NCI-H2227 (cell line): Measurements from ENCODE around the gene TMEM89.

ENCODE experiments used
- DNase-seq: peaks from one replicate; lab custom pipeline; 2025; ENCODE audit not compliant: unreplicated experiment; lab: John Stamatoyannopoulos, UW

The TMEM89 gene

GRCh38 chr3:48617559-48617958 is 4.0 kb downstream of the TMEM89 start:
- no peak for DNase-seq

DNA sequence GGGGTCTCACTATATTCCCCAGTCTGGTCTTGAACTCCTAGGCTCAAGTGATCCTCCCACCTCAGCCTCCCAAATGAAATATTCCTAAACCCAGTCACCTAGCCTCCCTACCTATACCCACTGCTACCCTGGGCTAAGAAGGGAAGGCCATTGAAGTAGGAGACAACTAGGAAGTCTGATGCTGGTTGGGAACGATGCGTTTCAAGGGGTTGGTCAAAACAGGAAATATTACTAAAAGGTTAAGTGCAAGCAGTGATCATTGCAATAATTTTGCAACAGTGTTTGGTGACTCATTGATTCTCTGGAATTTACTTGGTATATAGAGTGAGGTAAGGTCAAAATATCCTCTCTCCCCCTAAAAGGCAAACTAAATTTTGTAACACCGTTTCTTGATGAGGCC is 7.5 kb downstream of the TMEM89 start:
- DNase-seq: no peak

- no peak for DNase-seq
Observed at GRCh38 chr3:48612309-48612708, 9.3 kb downstream of the TMEM89 start.

DNA sequence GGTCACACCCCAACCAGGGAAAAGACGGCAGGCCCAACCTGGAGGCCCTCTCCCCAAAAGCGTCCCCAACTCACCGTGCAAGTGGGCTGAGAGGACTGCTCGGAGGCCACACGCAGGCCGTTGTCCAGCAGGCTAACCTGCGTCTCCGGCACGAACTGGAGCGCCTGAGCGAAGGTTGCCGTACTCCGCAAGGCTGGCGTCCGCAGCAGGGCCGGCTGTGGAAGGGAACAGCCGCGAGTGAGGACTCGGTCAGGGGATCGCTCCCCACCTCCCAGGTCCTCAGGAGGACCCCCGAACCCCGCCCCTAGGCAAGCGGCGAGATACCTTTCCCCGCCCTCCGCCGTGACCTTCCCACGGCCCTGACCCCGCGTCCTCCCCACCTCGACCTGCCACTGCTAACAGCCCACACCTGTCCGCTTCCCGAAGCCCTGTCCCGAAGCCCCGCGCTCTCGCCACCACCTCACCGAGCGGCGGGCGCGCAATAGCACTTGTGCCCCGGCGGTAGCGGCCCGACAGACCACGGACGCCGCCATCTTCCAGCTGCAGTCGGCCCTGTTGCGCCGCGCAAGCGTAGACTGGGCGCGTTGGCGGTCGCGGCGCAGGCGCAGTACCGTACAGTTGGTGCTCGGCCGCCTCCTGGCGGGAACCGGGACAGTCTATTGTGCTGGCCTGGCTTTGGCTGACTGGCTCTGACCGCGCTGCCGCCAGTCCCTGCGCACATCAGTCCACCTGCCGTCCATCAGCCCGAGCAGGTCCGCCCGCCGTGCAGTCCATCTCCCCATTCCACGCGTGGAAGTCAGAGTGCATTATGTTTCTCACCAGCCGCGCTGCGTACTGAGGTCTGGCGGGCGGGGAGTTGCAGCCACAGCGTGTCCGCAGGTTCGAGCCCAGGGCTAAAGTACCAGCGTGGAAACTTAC is 12.2 kb downstream of the TMEM89 start, which contains the start of gene UQCRC1:
UQCRC1 (minus strand) TSS at position 559 of the 918 bp plus-strand sequence; CDS start at position 533, 26 bp downstream.
- DNase-seq: peak; percentile 93

DNA sequence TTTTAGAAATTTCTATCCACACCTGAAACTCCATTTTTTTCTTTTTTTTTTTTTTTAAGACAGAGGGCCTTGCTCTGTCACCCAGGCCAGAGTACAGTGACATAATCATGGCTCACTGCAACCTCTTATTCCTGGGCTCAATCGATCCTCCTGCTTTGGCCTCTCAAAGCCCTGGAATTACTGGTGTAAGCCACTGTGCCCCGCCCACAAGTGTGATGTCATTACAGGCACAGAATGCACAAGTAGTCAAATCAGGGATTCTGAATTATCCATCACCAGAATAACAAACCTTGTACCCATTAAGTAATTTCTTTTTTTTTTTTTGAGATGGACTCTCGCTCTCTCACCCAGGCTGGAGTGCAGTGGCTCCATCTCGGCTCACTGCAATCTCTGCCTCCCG is 14.1 kb downstream of the TMEM89 start:
- DNase-seq: peak; percentile 5

GRCh38 chr3:48601622-48601994 is 20.0 kb downstream of the TMEM89 start:
- no peak for DNase-seq

DNA sequence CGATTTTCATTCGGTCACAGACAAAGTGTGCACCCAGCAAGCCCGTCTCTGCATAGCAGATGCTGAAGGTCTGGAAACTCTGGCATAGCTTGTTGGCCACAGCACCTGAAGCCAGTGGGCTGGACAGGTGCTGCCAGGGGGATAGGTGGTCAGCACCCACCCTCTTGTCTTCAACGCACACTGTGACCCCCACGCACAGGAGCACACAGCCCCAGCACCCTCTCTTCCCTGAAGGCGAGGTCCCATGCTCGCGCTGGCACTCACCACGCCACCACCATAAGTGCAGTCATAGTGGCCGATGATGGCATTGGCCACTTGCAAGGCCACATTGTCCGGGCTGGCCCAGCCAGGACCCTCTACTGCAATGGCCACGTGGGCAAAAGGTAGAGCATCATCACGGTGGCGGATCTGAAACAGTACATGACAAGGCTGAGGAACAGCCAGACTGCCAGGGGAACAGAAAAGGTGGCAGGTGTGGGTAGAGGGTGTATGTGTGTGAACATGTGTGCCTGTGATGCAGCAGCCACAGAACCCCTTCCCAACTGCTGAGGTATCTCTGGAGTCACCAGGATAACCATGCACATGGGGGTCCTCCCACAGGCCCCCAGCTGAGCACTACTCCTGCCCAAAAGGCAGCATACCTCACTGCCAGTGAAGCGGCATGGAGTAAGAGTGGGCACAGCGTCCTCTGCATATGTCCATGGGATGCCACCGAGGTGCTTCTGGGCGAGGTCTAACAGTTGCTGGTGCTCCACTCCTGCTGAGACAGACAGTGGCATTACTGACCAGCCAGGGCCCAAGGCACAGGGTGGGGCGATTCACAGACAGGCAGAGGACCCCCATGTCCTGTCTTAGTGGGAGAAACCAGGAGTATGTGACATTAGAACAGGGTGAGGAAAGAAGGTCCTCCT is 20.6 kb downstream of the TMEM89 start:
- no peak for DNase-seq

- DNase-seq: no peak
Observed at GRCh38 chr3:48599509-48600285, 21.9 kb downstream of the TMEM89 start.

- no peak for DNase-seq
Observed at GRCh38 chr3:48599077-48599501, 22.5 kb downstream of the TMEM89 start.

DNA sequence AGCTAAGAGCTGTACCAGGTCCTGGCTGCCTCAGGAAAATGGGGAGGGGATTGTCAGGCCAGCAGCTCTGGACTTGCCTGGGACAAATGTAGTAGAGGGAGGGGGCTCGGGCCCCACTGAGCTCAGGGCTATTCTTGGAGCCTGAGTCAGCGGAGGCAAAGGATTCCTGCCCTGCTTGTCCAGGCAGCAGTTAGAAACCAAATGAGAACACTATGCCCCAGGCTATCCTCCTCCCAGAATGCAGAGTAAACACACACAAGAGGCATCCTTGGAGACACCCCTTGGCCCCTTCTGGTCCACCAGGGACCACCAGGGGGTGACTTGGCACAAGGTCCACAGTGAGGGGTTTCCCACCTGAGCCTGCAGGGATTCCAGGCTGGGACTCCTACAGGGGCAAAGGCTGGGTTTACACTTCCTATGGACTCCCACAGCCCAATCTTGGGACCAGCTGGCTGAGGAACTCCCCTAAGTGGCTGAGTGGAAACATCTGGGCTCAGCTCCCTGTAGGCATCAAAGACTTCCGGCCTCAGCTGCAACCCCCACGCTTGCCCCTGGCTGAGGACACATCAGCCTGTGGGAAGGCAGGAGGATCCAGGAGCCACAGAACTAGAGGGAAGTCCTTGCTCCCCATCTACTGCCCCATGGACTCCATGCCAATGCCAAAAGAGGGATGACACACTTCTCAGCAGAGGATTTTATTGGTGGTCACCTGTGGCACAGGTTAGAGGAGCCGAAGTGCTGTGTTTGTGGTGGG is 23.1 kb downstream of the TMEM89 start:
- no peak for DNase-seq

- no peak for DNase-seq
Observed at GRCh38 chr3:48597408-48597800, 24.2 kb downstream of the TMEM89 start.

DNA sequence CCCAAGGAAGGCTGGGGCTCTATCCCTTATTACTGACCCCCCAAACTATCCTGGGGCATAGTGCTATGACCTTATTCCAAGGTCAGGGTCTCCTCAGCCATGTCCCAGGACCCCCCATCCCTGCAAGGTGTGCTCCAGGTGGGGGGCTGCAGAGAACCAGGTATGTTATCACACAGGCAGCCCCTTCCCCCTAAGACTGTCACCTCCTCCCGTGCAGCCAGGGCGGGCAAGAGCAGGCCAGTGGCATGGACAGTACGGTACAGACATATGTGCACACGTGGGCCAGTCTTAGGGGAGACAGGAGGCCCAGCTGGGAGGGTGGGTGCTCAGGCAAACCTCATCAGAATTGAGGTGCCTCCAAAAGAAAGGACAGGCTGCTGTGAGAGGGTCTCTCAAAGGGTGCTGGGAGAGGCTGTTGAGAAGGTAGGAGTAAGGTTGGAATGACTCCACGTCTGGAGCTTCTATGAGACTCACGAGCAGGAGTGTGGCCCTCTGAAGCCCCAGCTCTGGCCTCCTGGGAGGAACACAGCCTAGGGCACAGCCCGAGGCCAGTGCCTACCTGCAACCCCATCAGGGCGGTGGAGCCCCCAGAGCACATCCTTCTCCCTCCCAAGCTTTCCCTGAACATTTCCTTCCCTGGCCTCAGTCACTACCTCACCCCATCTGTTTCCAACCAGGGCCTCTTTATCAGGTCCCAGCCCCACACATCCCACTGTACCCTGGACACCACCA is 24.7 kb downstream of the TMEM89 start:
- DNase-seq: no peak

GRCh38 chr3:48596157-48596556 is 25.4 kb downstream of the TMEM89 start:
- no peak for DNase-seq

DNA sequence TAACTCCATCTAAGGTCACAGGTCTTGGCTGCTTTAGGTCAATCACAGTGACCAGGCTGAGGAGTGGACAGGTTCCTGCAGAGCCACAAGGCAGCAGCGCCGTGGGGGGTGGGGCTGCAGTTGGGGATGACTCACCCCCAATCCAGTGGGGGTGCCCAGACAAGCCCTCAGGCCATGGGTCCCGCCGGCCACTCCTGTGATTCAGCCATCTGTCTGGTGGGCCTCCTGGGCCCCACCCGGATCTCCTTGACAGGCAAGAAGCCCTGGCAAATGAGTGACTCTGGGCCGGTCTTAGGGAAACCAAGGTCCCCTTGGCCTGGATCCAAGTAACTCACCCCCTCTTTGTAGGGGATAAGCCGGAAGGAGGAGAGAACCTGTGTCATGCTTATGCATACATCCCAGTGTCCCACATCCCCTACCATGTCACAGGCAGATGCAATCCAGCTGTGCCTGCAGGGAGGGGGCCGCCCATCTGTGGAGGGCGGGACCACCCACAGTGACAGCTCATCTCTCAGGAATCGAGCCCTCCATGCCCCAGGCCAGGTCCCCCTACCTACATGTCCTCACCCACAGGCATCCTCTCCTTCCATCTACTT is 25.9 kb downstream of the TMEM89 start:
- DNase-seq: no peak

GRCh38 chr3:48595075-48595525 is 26.5 kb downstream of the TMEM89 start, which contains the start of gene COL7A1:
COL7A1 (minus strand) TSS chr3:48595329; CDS start chr3:48595159, 170 bp downstream.
- no peak for DNase-seq

GRCh38 chr3:48594417-48595049 is 27.0 kb downstream of the TMEM89 start:
- DNase-seq: no peak

- DNase-seq: no peak
Observed at GRCh38 chr3:48593337-48593736, 28.2 kb downstream of the TMEM89 start.

DNA sequence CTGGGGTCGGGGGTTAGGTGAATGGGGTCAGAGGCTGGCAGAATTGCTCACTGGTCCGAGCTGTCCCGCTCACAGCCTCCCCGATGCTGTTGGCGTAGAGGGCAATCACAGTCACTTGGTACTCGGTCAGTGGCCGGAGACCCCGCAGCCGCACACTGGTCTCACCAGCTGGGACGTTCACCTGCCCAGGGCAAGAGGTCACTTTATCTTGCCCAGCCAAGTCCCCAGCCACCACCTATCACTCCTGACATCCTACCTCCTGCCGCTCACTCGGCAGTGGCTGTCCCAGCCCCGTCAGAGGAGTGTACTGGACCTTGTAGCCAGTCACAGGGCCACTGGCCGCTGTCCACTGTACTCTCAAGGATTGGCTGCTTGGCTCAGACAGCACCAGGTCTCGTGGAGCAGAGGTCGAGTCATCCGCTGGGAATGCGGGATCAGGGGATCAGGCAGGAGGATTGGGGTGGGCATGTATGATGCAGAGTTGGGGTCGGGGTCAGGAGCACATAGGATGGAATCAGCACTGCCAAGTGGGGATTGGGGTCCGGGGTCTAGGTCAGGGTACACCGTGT is 29.0 kb downstream of the TMEM89 start:
- no peak for DNase-seq
